ENCODE measurements around the gene ROBO2.

The ROBO2 gene

DNA sequence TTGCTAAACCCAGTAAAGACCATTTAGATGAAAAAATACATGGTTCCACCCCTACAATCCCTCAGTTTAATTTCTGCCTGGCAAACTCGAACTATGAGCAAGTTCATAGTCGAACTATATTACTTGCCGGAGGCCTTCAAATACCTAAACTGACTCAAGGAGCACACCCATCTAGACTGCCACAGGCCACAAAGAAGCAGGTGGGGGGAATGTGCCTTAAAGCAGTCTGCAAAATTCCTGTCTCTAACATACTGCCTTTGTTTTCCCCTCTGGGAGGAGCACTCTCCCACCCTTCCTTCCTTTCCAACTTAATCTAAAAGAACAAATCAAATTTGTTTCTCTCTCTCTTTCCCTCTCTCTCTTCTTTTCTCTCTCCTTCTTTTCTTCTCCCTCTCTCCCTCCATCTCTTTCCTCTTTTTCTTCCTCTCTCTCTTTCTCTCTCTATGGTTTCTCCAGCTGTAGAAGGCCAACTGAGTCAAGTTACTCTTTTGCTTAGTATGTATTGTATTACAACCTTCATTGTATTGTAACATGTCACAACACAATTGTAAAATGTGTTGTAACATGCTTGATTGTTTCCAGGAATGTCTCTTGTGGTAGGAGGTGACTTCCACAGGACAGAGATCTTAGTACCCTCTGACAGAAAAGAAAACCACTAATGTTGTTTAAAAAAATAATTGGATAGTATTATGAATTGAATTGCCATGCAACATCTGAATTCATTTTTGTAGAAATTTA lies 496.3 kb downstream of the ROBO2 start:
- Histone ChIP-seq H3K9ac (no peak overlapping the region), H3K4me3 (IDR thresholded peaks at IDR 0.05; ENCODE audit: insufficient read depth, low read depth, low read length) (no peak overlapping the region), H3K79me2 (ENCODE audit: insufficient read depth, low read depth) (no peaks in the 10 kb centered on the region), H2AFZ (ENCODE audit: low read depth) (no peak overlapping the region), H3K4me1 (ENCODE audit: low read depth, poor library complexity, severe bottlenecking) (no peaks in the 10 kb centered on the region), H4K20me1 (ENCODE audit: insufficient read depth) (no peaks in the 10 kb centered on the region), H3K27ac (no peak overlapping the region), H3K27me3 (ENCODE audit: insufficient read depth, low read depth) (no peaks in the 10 kb centered on the region), H3K4me2 (no peak overlapping the region), H3K36me3 (ENCODE audit: insufficient read depth) (no peaks in the 10 kb centered on the region)
- TF ChIP-seq CTCF (conservative IDR thresholded peaks at IDR 0.05; ENCODE audit: low read depth, low read length), result no peak

DNA sequence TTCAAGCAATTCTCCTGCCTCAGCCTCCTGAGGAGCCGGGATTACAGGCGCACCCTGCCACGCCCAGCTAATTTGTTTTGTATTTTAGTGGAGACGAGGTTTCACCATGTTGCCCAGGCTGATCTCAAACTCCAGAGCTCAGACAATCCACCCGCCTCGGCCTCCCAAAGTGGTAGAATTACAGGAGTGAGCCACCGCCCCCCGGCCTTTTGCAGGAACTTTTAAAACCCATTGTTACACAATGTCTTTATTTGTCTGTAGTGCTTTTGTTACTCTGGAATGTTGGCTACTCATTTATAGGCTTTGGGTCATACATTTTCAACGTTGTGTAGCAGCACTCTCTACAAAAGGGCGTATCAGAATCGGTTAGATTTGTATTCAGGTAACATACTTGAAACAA lies 499.1 kb downstream of the ROBO2 start:
- Histone ChIP-seq H3K79me2 (ENCODE audit: insufficient read depth, low read depth) (no peaks in the 10 kb centered on the region), H2AFZ (ENCODE audit: low read depth) (no peak overlapping the region), H3K27me3 (ENCODE audit: insufficient read depth, low read depth) (no peaks in the 10 kb centered on the region), H3K36me3 (ENCODE audit: insufficient read depth) (no peaks in the 10 kb centered on the region), H3K4me1 (ENCODE audit: low read depth, poor library complexity, severe bottlenecking) (no peaks in the 10 kb centered on the region), H4K20me1 (ENCODE audit: insufficient read depth) (no peaks in the 10 kb centered on the region), H3K4me3 (IDR thresholded peaks at IDR 0.05; ENCODE audit: insufficient read depth, low read depth, low read length) (no peak overlapping the region), H3K27ac (no peak overlapping the region), H3K9ac (no peak overlapping the region), H3K4me2 (no peak overlapping the region)
- no peak for TF ChIP-seq CTCF (conservative IDR thresholded peaks at IDR 0.05; ENCODE audit: low read depth, low read length)

- Histone ChIP-seq H3K79me2 (ENCODE audit: insufficient read depth, low read depth) (no peaks in the 10 kb centered on the region), H4K20me1 (ENCODE audit: insufficient read depth) (no peaks in the 10 kb centered on the region), H3K9ac (no peak overlapping the region), H3K4me1 (ENCODE audit: low read depth, poor library complexity, severe bottlenecking) (no peaks in the 10 kb centered on the region), H3K4me3 (IDR thresholded peaks at IDR 0.05; ENCODE audit: insufficient read depth, low read depth, low read length) (no peak overlapping the region), H3K36me3 (ENCODE audit: insufficient read depth) (no peaks in the 10 kb centered on the region), H3K27ac (no peak overlapping the region), H3K4me2 (no peak overlapping the region), H3K27me3 (ENCODE audit: insufficient read depth, low read depth) (no peaks in the 10 kb centered on the region), H2AFZ (ENCODE audit: low read depth) (no peak overlapping the region)
- TF ChIP-seq CTCF (conservative IDR thresholded peaks at IDR 0.05; ENCODE audit: low read depth, low read length), result no peak
Observed at GRCh38 chr3:77539677-77540076, 499.8 kb downstream of the ROBO2 start.

GRCh38 chr3:77541203-77541922 lies 501.5 kb downstream of the ROBO2 start:
- Histone ChIP-seq H3K9ac (no peak overlapping the region), H3K4me1 (ENCODE audit: low read depth, poor library complexity, severe bottlenecking) (no peaks in the 10 kb centered on the region), H3K4me3 (IDR thresholded peaks at IDR 0.05; ENCODE audit: insufficient read depth, low read depth, low read length) (no peak overlapping the region), H3K27ac (no peak overlapping the region), H3K79me2 (ENCODE audit: insufficient read depth, low read depth) (no peaks in the 10 kb centered on the region), H4K20me1 (ENCODE audit: insufficient read depth) (no peaks in the 10 kb centered on the region), H3K27me3 (ENCODE audit: insufficient read depth, low read depth) (no peaks in the 10 kb centered on the region), H3K4me2 (no peak overlapping the region), H3K36me3 (ENCODE audit: insufficient read depth) (no peaks in the 10 kb centered on the region), H2AFZ (ENCODE audit: low read depth) (no peak overlapping the region)
- TF ChIP-seq CTCF (conservative IDR thresholded peaks at IDR 0.05; ENCODE audit: low read depth, low read length), result no peak
